ENCODE measurements around the gene WWOX.

GRCh38 chr16:79201436-79201835 is 1102.0 kb downstream of the WWOX start:
- TF ChIP-seq CTCF (IDR thresholded peaks at IDR 0.05 in 8 of 11, conservative IDR thresholded peaks at IDR 0.05 in 3 of 11) (no peak), POLR2AphosphoS5 (IDR thresholded peaks at IDR 0.05) (no peak), POLR2A (IDR thresholded peaks at IDR 0.05) (no peak)
